SH-SY5Y (cell line): ENCODE results near the gene NDRG2.

ENCODE experiments used
- GATA2 ChIP-seq: IDR thresholded peaks from 2 replicates; pipeline ENCODE4 v1.6.1; 2011; ENCODE audit warnings: mild to moderate bottlenecking, low read depth, low read length
- GATA3 ChIP-seq: IDR thresholded peaks from 2 replicates; pipeline ENCODE4 v1.6.1; 2011; ENCODE audit warnings: low read depth, mild to moderate bottlenecking, low read length, moderate library complexity

DNA sequence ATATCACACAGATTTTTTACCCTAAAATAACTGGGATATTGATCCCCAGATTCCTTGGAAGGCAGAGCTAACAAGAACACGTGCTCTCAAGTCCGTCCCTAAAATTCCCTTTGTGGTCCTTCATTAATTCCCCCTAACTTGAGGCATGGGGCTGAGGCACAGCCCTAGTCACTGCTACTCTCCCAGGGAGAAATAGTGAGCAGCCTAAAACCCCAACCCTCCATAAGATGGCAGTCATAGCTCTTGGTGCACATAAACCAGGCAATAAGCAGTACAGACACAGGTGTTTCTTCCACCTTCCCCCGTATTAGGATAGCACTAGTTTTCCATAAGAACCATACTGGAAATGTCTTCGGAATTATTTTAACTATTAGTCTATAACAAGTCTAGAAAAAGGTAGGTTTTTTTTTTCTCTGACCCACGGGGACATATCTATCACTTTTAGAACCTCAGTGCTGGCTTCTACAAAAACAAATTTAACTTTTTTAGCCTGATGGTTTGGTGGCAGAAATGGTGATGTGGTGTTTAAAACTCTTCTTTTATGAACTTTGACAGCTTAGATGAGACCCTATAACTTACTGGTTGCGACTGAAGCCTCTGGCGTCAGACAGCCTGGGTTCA lies 42.1 kb upstream of the NDRG2 start:
- TF ChIP-seq GATA2 = no peak
- TF ChIP-seq GATA3 = no peak
